Stimulated activated CD4-positive, alpha-beta T cell treated with anti-CD3 and anti-CD28 coated beads, Interleukin-1b, Interleukin-23, amount 100 ng/mL, for 24 hours (primary cell): Measurements from ENCODE around the gene CRTC1.
"Not testable (repeated sequence)": the region's sequence is repeated elsewhere in the genome, so short reads cannot be mapped to it uniquely, and the experiment has no call there.

Experiments used
- DNase-seq, 4 experiments: peaks; one replicate each; pipeline ENCODE4 v3.0.0-alpha.2; 2020; ENCODE audit warnings: low read depth in 4 of 4, low spot score in 1 of 4

CRTC1 gene

GRCh38 chr19:18798384-18799352 is 115.2 kb downstream of the CRTC1 start:
- DNase-seq = no peak

DNA sequence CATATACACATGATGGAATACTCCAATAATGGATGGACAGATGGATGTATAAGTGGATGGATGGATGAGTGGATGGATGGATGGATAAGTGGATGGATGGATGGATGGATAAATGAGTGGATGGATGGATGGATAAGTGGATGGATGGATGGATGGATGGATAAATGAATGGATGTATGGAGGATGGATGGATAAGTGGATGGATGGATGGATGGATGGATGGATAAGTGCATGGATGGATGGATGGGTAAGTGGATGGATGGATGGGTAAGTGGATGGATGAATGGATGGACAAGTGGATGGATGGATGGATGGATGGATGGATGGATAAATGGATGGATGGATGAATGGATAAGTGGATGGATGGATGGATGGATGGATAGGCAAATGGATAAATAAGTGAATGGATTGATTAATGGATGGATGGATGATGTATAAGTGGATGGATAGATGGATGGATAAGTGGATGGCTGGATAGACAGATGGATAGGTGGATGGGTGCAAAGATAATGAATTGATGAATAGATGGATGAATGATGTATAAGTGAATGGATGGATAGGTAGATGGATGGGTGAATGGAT is 116.0 kb downstream of the CRTC1 start:
- no peak for DNase-seq

GRCh38 chr19:18800079-18800478 is 116.6 kb downstream of the CRTC1 start:
- DNase-seq = no peak

- DNase-seq = no peak
Observed at GRCh38 chr19:18800636-18801035, 117.2 kb downstream of the CRTC1 start.

DNA sequence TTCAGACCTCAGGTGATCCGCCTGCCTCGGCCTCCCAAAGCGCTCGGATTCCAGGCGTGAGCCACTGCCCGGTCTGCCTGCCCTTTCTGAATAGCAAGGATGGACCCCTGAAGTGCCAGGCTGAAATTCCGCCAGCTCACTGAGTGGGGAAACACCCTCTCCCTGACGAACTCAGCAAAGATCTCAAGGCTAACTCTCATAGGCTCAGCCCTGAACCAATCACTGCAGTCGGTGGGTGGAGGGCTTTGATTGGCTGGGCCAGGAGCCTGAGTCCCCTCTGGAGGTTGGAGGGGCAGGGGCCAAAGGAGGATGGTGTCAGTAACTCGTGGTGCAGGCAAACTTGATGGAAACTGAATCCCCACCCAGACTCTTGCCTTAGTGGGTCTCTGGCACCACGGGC is 118.9 kb downstream of the CRTC1 start:
- no peak for DNase-seq

- no peak for DNase-seq
Observed at GRCh38 chr19:18803550-18804138, 120.2 kb downstream of the CRTC1 start.

GRCh38 chr19:18804139-18804601 is 120.7 kb downstream of the CRTC1 start:
- no peak for DNase-seq

DNA sequence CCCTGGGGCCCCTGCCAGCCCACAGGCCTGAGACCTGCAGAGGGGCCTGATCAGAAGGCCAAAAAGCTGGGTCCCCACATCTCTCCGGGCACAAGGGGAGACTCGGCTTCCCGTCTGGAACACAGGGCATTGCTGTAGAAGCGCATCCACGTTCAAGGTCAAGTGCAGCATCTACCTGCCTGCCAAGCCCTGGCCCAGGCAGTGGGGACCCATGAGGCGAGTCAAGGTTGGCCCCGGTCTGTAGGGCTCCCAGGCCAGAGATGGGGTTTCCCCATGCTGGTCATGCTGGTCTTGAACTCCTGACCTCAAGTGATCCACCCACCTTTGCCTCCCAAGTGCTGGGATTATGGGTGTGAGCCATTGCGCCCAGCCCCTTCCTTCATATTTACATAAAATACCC is 121.2 kb downstream of the CRTC1 start:
- DNase-seq = no peak

DNA sequence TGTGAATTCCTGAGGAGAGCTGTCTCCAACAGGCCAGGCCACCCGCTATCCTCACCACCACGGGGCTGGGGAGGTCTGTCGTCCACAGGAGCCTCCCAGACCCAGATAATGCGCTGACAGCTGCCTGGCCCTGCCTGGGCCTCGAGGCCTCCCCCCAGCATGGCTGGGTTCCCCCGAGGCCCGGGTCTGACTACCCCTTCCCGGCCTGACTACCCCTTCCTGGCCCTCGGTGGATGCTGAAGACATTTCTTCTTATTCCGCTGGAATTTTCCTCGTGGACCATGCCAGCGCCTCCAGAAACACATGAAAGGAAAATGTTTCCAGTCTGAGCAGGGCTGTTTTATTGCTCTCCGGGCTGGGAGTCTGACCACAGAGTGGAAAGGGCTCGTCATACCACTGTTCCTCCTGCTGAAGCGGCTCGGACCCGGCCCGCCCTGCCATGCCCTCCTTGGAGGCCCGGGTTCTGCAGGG is 124.4 kb downstream of the CRTC1 start:
- DNase-seq = no peak

GRCh38 chr19:18809149-18809868 is 125.8 kb downstream of the CRTC1 start:
- no peak for DNase-seq

DNA sequence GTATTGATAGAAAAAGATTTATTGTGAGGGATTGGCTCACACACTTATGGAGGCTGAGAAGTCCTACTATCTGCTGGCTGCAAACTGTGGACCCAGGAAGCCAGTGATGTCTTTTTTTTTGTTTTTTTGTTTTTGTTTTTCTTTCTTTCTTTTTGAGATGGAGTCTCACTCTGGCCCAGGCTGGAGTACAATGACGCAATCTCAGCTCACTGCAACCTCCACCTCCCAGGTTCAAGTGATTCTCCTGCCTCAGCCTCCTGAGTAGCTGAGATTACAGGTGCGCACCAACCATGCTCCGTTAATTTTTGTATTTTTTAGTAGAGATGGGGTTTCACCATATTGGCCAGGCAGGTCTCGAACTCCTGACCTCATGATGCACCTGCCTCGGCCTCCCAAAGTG is 128.2 kb downstream of the CRTC1 start:
- not testable (repeated sequence) for DNase-seq

DNA sequence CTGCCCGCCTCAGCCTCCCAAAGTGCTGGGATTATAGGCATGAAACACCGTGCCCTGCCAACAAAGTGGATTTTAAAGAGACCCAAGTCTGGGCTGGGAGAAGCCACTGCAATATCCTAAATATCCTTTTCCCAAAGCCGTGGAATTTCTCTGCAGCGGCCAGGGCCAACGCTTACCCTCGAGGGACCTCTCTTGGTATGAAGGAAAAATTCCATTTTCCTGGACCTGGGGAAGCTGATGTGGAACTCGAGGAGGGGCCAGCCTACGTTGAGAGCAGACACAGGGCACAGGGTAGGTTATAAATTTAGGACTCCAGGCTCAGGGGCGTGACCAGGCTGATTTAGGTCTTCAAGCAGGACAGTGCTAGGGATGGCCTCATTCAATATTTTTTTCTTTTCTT is 130.6 kb downstream of the CRTC1 start:
- DNase-seq = no peak

- DNase-seq = no peak
Observed at GRCh38 chr19:18815673-18816072, 132.2 kb downstream of the CRTC1 start.

DNA sequence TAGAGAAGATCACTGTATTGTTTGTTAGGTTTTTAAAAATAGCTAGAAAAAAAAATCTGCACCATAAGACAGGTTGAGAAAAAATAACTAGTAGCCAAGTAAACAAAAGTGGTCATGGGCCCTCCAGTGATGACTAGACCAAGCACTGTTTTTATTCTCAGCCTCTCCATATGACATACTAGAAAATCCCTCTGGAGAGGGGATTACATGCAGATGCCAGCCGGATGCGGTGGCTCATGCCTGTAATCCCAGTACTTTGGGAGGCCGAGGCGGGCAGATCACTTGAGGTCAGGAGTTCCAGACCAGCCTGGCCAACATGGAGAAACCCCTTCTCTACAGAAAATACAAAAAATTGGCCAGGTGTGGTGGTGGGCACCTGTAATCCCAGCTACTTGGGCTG is 133.2 kb downstream of the CRTC1 start:
- not testable (repeated sequence) for DNase-seq

DNA sequence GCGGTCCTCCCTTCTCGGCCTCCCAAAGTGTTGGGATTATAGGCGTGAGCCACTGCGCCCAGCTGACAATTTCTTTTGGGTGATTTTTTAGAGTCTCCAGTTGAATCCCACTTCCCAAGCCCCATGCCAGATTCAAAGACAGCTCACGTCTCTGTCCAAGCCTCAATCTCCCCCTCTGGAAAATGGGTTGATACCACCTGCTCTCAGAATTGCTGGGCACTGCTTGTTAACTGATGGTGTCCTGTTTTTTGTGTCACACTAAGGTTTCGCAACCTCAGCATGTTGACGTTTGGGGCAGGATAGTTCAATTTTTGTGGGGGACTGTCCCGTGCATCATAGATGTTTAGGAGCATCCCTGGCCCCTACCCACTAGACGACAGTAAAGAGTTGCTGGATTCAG is 134.1 kb downstream of the CRTC1 start:
- no peak for DNase-seq

GRCh38 chr19:18828786-18829185 is 145.3 kb downstream of the CRTC1 start:
- DNase-seq = no peak

GRCh38 chr19:18830488-18830887 is 147.0 kb downstream of the CRTC1 start:
- DNase-seq = no peak

DNA sequence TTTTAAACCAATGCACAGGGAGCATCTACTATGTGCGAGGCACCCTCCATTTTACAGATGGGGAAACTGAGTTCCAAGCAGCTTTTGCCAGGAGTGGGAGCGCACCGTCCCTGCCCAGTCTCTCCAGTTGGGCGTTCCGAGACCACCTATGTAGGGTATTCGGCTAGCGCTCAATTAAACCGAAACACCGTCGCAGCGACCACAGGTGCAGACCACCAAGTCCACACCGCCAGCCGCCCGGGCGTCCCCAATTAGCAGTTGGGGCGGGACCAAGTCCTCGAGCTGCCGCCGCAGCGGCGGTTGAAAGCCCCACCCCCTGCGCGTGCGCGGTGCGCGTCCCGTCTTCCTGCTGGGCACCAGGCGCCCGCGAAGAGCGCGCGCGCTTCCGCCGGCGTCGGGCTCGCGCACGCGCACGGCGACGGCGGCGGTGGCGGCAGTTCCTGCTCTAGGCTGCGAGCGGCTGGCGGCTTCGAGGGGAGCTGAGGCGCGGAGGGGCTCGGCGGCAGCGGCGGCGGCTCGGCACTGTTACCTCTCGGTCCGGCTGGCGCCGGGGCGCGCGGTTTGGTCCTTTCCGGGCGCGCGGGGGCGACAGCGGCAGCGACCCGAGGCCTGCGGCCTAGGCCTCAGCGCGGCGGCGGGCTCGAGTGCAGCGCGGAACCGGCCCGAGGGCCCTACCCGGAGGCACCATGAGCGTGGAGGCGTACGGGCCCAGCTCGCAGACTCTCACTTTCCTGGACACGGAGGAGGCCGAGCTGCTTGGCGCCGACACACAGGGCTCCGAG is 148.2 kb downstream of the CRTC1 start, which contains the start of gene UPF1:
Gene UPF1 (plus strand): TSS at position 436 of the 782 bp plus-strand sequence. CDS start 251 bp downstream, at position 687.
- peak; percentile 86 to 95 (median 95) for DNase-seq
